Heart right ventricle (tissue), 16 donors: ENCODE data around the gene SYCP2L. TPM values are rescaled to one million over a fixed set of nuclear protein-coding genes. Genes with fewer than 3 reads are reported as not detected.

Source experiments
- ATAC-seq, 8 donors: fragments of 200-7000 bp; cut with Tn5 transposase; one replicate each; pipeline ENCODE4 v1.9.1; 2020; ENCODE audit warnings: mild to moderate bottlenecking in 8 of 8, moderate library complexity in 8 of 8, moderate number of reproducible peaks in 1 of 8
- DNase-seq, 2 donors: peaks; one replicate each; pipeline ENCODE4 v3.0.0-alpha.2; 2020
- H3K27ac ChIP-seq, 10 donors: fragments of 200-600 bp; sonication (generic) in 2 of 10; one replicate each; pipeline versions ENCODE4 v1.5.0 to v1.8.0; 2020 to 2022; ENCODE audit warnings: mild to moderate bottlenecking in 3 of 10
- H3K27me3 ChIP-seq, 7 donors: fragments of 200-600 bp; one replicate each; pipeline ENCODE4 v1.8.0; 2021 to 2022; ENCODE audit warnings: mild to moderate bottlenecking in 2 of 7
- H3K36me3 ChIP-seq, 9 donors: fragments of 200-600 bp; sonication (generic) in 1 of 9; one replicate each; pipeline versions ENCODE4 v1.5.0 to v1.8.0; 2020 to 2022; ENCODE audit warnings: mild to moderate bottlenecking in 2 of 9
- H3K4me1 ChIP-seq, 9 donors: fragments of 200-600 bp; sonication (generic) in 1 of 9; one replicate each; pipeline versions ENCODE4 v1.5.0 to v1.8.0; 2020 to 2022; ENCODE audit warnings: mild to moderate bottlenecking in 4 of 9
- H3K4me3 ChIP-seq, 10 donors: fragments of 200-600 bp; sonication (generic) in 2 of 10; one replicate each; pipeline versions ENCODE4 v1.5.0 to v1.8.0; 2020 to 2022; ENCODE audit warnings: mild to moderate bottlenecking in 7 of 10, moderate library complexity in 2 of 10
- H3K9me3 ChIP-seq, 11 donors: fragments of 200-600 bp in 10 of 11; sonication (generic) in 2 of 11; one replicate each; pipeline versions ENCODE4 v1.5.0 to v1.8.0; 2013 to 2022; ENCODE audit warnings: mild to moderate bottlenecking in 2 of 11, control low read depth in 1 of 11, moderate library complexity in 1 of 11
- CTCF ChIP-seq, 9 donors: fragments of 200-600 bp; sonication (generic) in 2 of 9; IDR thresholded peaks; one replicate each; pipeline versions ENCODE4 v1.5.0 to v1.8.0; 2021 to 2022; ENCODE audit warnings: antibody characterized with exemption in 9 of 9, mild to moderate bottlenecking in 5 of 9, moderate library complexity in 1 of 9
- WGBS, 2 donors: extraction: QIAGEN DNeasy Blood & Tissue Kit; methylation state at CpG; one replicate each; pipeline ENCODE4 v1.1.7; 2013; ENCODE audit warnings: inconsistent platforms in 1 of 2; 5-methylcytosine and 5-hydroxymethylcytosine counted together
- intact Hi-C, 10 donors: fragments of 100-400 bp; cut with DNase I; formaldehyde crosslinking; loops; one replicate each; pipeline versions ENCODE4 v1.11.1 to v1.14.2; 2022
- long read RNA-seq, 3 donors: library from polyadenylated mRNA; unstranded; transcript quantifications; one replicate each; pipeline ENCODE4 v2.0.0, GENCODE V29; 2020 to 2021
- polyA plus RNA-seq, 2 donors: library from polyadenylated mRNA; stranded (reverse); fragments of 200-250 nt; gene quantifications; one replicate each; pipeline ENCODE4 v1.2.3, GENCODE V29; 2013
- total RNA-seq, 10 donors: library from RNA; stranded (reverse); fragmentation: NEBNext Ultra II Directional in 3 of 10; extraction: Animal tissue kit (Norgen Biotek cat#: 25700) in 3 of 10; gene quantifications; one replicate each; pipeline versions ENCODE4 v1.2.1 to v1.2.4, GENCODE V29; 2021 to 2023
- donor health status: Arrhythmogenic right ventricular cardiomyopathy.
- donor health status: ischemic (EF 13 %, LVEDD 7.1; RV severe dilation, severe dysfunction).
- donor health status: healthy with polysubstance abuse.
- donor health status: DM: no; HTN: yes; CAD: no.
- donor health status: DM: no; HTN: no; CAD: no.
- donor health status: ischemic (EF 25% LVEDD 6.9; RV normal size, moderate dysfunction).
- donor health status: ischemic (EF 25% LVEDD 5.7; RV mildly dilated, moderate dysfunction).
- donor health status: healthy.
- donor health status: DM: yes; HTN: yes; CAD: no.
- donor health status: Ischemic cardiomyopathy.
- donor health status: ischemic (EF 35%, LVEDD 5.7; RV mildly dilated, moderate dysfunction).
- donor health status: nonischemic (EF 11% LVEDD 7.7; RV severe dilation, severe dysfunction).
- donor health status: DM: yes; HTN: yes; CAD: no.
- donor health status: PGD.
- donor health status: ischemic (EF 29% LVEDD 5.4; RV normal size, mild dysfunction).
- donor health status: nonischemic (EF 23%, LVEDD 6.1; RV moderate dilation, normal function).

Gene SYCP2L
- 1 to 10 TPM in 1 of 10 donors, under 1 TPM in 9; 0.11 to 2.4 (median 0.37) TPM for total RNA-seq
- 1 to 10 TPM in 1 of 2 donors, under 1 TPM in 1; 0.13 to 1.9 TPM for polyA plus RNA-seq
- long read RNA-seq, donor 1, partial matches to known transcripts: 0 of 1 reads
- long read RNA-seq, donor 1, other reads (novel, unspliced or antisense): 1 of 1 reads
- long read RNA-seq, donor 2: 0 reads
- long read RNA-seq, donor 3: 0 reads

GRCh38 chr6:10886691-10887502 lies at the start of gene SYCP2L:
Gene SYCP2L, plus strand, starts transcription at chr6:10887052. Its CDS starts 75 bp downstream, at chr6:10887127.
- Histone ChIP-seq H3K4me3 (peak within 1 kb of the TSS; percentile 29 to 62 (median 56)), H3K27ac (peak within 1 kb of the TSS in 3 of 10 donors; percentile 25 to 57 (median 26)), H3K36me3 (no peaks in the 10 kb centered on the region), H3K27me3 (peaks cover 14 to 76% (median 67%) of the 10 kb centered on the region in 7 donors), H3K4me1 (peaks cover 0 to 38% (median 23%) of the 10 kb centered on the region in 9 donors), H3K9me3 (peaks cover 0 to 15% (median 0%) of the 10 kb centered on the region in 11 donors)
- WGBS, 2 donors: 2% methylated on average over 58 of the region's 58 CpGs
- ATAC-seq: peak; percentile 41 to 78 (median 65)
- peak; percentile 22 to 39 for DNase-seq
- TF ChIP-seq CTCF (IDR thresholded peaks at IDR 0.05): peak in 7 of 9 donors; percentile 17 to 56 (median 33)
- intact Hi-C loops: loop anchor here in 1 of 10 donors (5.0 kb wide), 1 partner anchor 1470 kb away; no protein-coding TSS in a partner anchor

- H3K27ac ChIP-seq: peak overlapping the region in 6 of 10 donors; percentile 21 to 73 (median 40)
- intact Hi-C loops: no loop called here
- DNase-seq (peak in 1 of 2 donors; percentile 12), ATAC-seq (peak in 7 of 8 donors; percentile 5 to 58 (median 47))
- no peaks in the 10 kb centered on the region for H3K36me3 ChIP-seq
- H3K4me3 ChIP-seq: peak overlapping the region; percentile 67 to 93 (median 71)
- peaks cover 0 to 39% (median 0%) of the 10 kb centered on the region in 7 donors for H3K27me3 ChIP-seq
- peaks cover 0 to 24% (median 11%) of the 10 kb centered on the region in 9 donors for H3K4me1 ChIP-seq
- WGBS, 2 donors: 0 to 1% methylated on average over 22 of the region's 22 CpGs
- no peaks in the 10 kb centered on the region for H3K9me3 ChIP-seq
- TF ChIP-seq CTCF (IDR thresholded peaks at IDR 0.05): no peak
Measured at GRCh38 chr6:10837622-10837994, 49.2 kb upstream of the SYCP2L start.

GRCh38 chr6:10837995-10838793 lies 48.7 kb upstream of the SYCP2L start, which contains the start of gene MAK:
Gene MAK, minus strand, starts transcription at chr6:10838539. Its CDS starts 7,891 bp downstream, at chr6:10830648.
- intact Hi-C loops: no loop called here
- peaks cover 0 to 24% (median 11%) of the 10 kb centered on the region in 9 donors for H3K4me1 ChIP-seq
- peak within 1 kb of the TSS; percentile 67 to 93 (median 71) for H3K4me3 ChIP-seq
- peak within 1 kb of the TSS in 7 of 10 donors; percentile 8 to 73 (median 39) for H3K27ac ChIP-seq
- no peaks in the 10 kb centered on the region for H3K36me3 ChIP-seq
- DNase-seq (peak; percentile 82 to 85), ATAC-seq (peak; percentile 95 to 99 (median 98))
- peaks cover 0 to 39% (median 0%) of the 10 kb centered on the region in 7 donors for H3K27me3 ChIP-seq
- 0% methylated on average over 48 to 53 of the region's 53 CpGs for WGBS, 2 donors
- H3K9me3 ChIP-seq: peaks cover 0 to under 1% (median 0%) of the 10 kb centered on the region in 11 donors
- no peak for TF ChIP-seq CTCF (IDR thresholded peaks at IDR 0.05)
